MM.1S (cell line): ENCODE results near the gene PEX14.

Source experiments
- DNase-seq: peaks from one replicate; pipeline ENCODE4 v3.0.0-alpha.2; 2015
- H2AFZ ChIP-seq: fragments of 300-600 bp; sonication (generic); 2 replicates; pipeline ENCODE4 v1.6.0; 2016; ENCODE audit warnings: antibody characterized with exemption, low read length
- H3F3A ChIP-seq: fragments of 300-600 bp; sonication (generic); 2 replicates; pipeline ENCODE4 v1.6.1; 2016; ENCODE audit warnings: mild to moderate bottlenecking, antibody characterized with exemption, low read length, moderate library complexity, mixed read lengths; ENCODE audit not compliant: insufficient read depth
- H3K27ac ChIP-seq: fragments of 300-600 bp; sonication (generic); 2 replicates; pipeline ENCODE4 v1.5.1; 2016; ENCODE audit warnings: mild to moderate bottlenecking, low read length
- H3K27me3 ChIP-seq: fragments of 300-600 bp; sonication (generic); replicated peaks from 2 replicates; pipeline ENCODE4 v1.6.0; 2016; ENCODE audit warnings: low read length; ENCODE audit not compliant: insufficient read depth
- H3K36me3 ChIP-seq: fragments of 300-600 bp; sonication (generic); replicated peaks from 2 replicates; pipeline ENCODE4 v1.6.1; 2016; ENCODE audit warnings: mild to moderate bottlenecking, low read length, mixed read lengths; ENCODE audit not compliant: insufficient read depth
- H3K4me1 ChIP-seq: fragments of 300-600 bp; sonication (generic); 2 replicates; pipeline ENCODE4 v1.6.1; 2016; ENCODE audit warnings: low read length, mixed read lengths
- H3K4me2 ChIP-seq: fragments of 300-600 bp; sonication (generic); 2 replicates; pipeline ENCODE4 v1.6.0; 2016; ENCODE audit warnings: low read depth, low read length
- H3K4me3 ChIP-seq: fragments of 300-600 bp; sonication (generic); 2 replicates; pipeline ENCODE4 v1.5.1; 2016; ENCODE audit warnings: low read length, mixed read lengths
- H3K79me2 ChIP-seq: fragments of 300-600 bp; sonication (generic); 2 replicates; pipeline ENCODE4 v1.6.1; 2016; ENCODE audit warnings: mixed run types, low read length, mixed read lengths
- H3K9ac ChIP-seq: fragments of 300-600 bp; sonication (generic); 2 replicates; pipeline ENCODE4 v1.6.1; 2016; ENCODE audit warnings: low read length, mixed read lengths
- H3K9me2 ChIP-seq: fragments of 300-600 bp; sonication (generic); replicated peaks from 2 replicates; pipeline ENCODE4 v1.6.1; 2016; ENCODE audit warnings: mild to moderate bottlenecking, low read length, mixed read lengths; ENCODE audit not compliant: insufficient read depth
- H3K9me3 ChIP-seq: fragments of 300-600 bp; sonication (generic); replicated peaks from 2 replicates; pipeline ENCODE4 v1.6.1; 2016; ENCODE audit warnings: mild to moderate bottlenecking, low read length, mixed read lengths; ENCODE audit not compliant: insufficient read depth
- H4K20me1 ChIP-seq: fragments of 300-600 bp; sonication (generic); 2 replicates; pipeline ENCODE4 v1.6.1; 2016; ENCODE audit warnings: mild to moderate bottlenecking, low read length, moderate library complexity, mixed read lengths; ENCODE audit not compliant: insufficient read depth
- CTCF ChIP-seq: fragments of 300-600 bp; sonication (generic); IDR thresholded peaks from 2 replicates; pipeline ENCODE4 v1.5.1; 2016; ENCODE audit warnings: antibody characterized with exemption, low read length, mixed read lengths
- EZH2 ChIP-seq: fragments of 300-600 bp; sonication (generic); optimal IDR thresholded peaks from 2 replicates; pipeline ENCODE3; 2017; ENCODE audit warnings: low read depth, mild to moderate bottlenecking, antibody characterized with exemption, low read length, mixed read lengths
- EZH2phosphoT487 ChIP-seq: fragments of 300-600 bp; sonication (generic); IDR thresholded peaks from 2 replicates; pipeline ENCODE4 v1.6.1; 2018; ENCODE audit warnings: antibody characterized with exemption, low read length

PEX14 gene

GRCh38 chr1:10480614-10481013 is 5.9 kb downstream of the PEX14 start:
- TF ChIP-seq EZH2phosphoT487 (no peak), CTCF (no peak), EZH2 (no peak)
- Histone ChIP-seq H3K4me3 (no peak overlapping the region), H3K79me2 (peaks cover 76% of the 10 kb centered on the region), H3F3A (0 out of 2 replicates have a peak, but pooled peaks cover 1% of the 10 kb centered on the region), H3K9me2 (no peaks in the 10 kb centered on the region), H4K20me1 (no peaks in the 10 kb centered on the region), H3K27me3 (no peaks in the 10 kb centered on the region), H3K36me3 (no peaks in the 10 kb centered on the region), H3K27ac (no peak overlapping the region), H2AFZ (no peak overlapping the region), H3K4me2 (no peak overlapping the region), H3K9ac (no peak overlapping the region), H3K9me3 (no peaks in the 10 kb centered on the region), H3K4me1 (peaks cover 6% of the 10 kb centered on the region; the same call in 1 of the 2 replicates)
- DNase-seq: no peak

DNA sequence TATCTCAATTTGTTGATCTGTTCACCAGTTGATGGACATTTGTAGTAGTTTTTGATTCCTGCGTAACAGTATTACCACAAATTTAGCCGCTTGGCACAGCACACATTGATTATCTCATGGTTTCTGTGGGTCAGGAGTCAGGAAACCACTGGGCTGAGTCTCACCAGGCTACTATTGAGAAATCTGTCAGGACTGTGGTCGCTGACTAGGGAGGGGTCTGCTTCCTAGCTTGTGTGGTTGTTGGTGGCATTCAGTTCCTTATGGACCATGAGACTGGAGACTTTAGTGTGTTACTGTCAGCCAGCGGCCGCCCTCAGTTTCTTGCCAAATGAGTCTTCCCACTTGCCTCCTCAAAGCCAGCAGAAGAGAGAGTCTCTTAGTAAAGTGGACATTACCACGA is 9.8 kb downstream of the PEX14 start:
- Histone ChIP-seq H3K27me3 (no peaks in the 10 kb centered on the region), H4K20me1 (no peaks in the 10 kb centered on the region), H3K4me1 (no peaks in the 10 kb centered on the region), H3K36me3 (no peaks in the 10 kb centered on the region), H3K9me2 (no peaks in the 10 kb centered on the region), H2AFZ (no peak overlapping the region), H3K9me3 (no peaks in the 10 kb centered on the region), H3K9ac (no peak overlapping the region), H3F3A (no peaks in the 10 kb centered on the region), H3K4me3 (no peak overlapping the region), H3K79me2 (peaks cover 47% of the 10 kb centered on the region), H3K4me2 (no peak overlapping the region), H3K27ac (no peak overlapping the region)
- DNase-seq: no peak
- TF ChIP-seq CTCF: no peak
- no peak for TF ChIP-seq EZH2phosphoT487
- no peak for TF ChIP-seq EZH2

DNA sequence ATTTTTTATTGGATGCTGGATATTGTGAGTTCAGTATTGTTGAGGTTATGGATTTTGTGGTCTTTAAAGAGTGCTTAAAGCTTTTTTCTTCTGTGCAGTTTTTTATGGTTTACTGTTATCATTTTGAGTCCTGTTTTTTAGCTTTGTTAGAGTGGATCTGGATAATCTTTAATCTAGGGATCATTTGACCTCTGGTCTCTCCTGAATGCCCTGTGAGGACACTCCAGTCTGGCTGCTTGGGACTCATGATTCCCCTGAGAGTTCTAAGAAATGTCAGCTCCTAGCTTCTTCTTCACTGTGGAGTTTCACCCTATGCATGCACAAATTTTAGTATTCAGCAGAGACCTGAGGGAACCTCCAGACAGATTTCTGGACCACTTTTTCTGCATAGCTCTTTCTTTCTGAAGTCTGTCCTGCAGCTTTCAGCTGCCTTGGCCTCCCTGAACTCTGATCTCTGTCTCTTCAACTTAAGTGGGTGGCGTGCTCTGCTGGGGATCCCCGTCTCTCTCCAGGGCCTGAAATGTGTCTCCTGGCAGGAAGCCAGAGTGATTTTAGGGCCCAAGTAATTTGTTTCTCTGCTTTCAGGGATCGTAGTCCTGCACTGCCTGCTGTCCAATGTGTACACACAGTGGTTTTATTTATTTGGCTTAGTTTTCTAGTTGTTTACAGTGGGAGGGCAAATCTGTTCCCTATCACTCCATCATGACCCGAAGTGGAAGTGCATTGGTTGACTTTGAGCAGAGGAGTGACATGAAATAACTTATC is 14.7 kb downstream of the PEX14 start:
- no peak for DNase-seq
- Histone ChIP-seq H3F3A (no peaks in the 10 kb centered on the region), H3K4me2 (no peak overlapping the region), H3K4me3 (no peak overlapping the region), H3K9me2 (no peaks in the 10 kb centered on the region), H3K27ac (no peak overlapping the region), H3K27me3 (no peaks in the 10 kb centered on the region), H3K79me2 (peaks cover 54% of the 10 kb centered on the region), H3K9ac (no peak overlapping the region), H3K4me1 (no peaks in the 10 kb centered on the region), H4K20me1 (no peaks in the 10 kb centered on the region), H2AFZ (no peak overlapping the region), H3K36me3 (no peaks in the 10 kb centered on the region), H3K9me3 (no peaks in the 10 kb centered on the region)
- no peak for TF ChIP-seq EZH2phosphoT487
- no peak for TF ChIP-seq CTCF
- no peak for TF ChIP-seq EZH2
